GM12878 (cell line): ENCODE measurements around the gene LTA. TPM values are rescaled to one million over a fixed set of nuclear protein-coding genes. Genes with fewer than 3 reads are reported as not detected.

Source experiments
- CHD4 ChIP-seq: fragments of 200-600 bp; sonication (generic); IDR thresholded peaks from 2 replicates; pipeline ENCODE4 v1.6.1; 2016; ENCODE audit warnings: mild to moderate bottlenecking
- NR2C2 ChIP-seq: IDR thresholded peaks from 2 replicates; pipeline ENCODE4 v1.6.1; 2011; ENCODE audit warnings: borderline replicate concordance, low read depth; ENCODE audit not compliant: control insufficient read depth, insufficient read length
- POLR2A ChIP-seq: IDR thresholded peaks from 2 replicates; pipeline ENCODE4 v1.6.1; 2011; ENCODE audit warnings: low read depth, mild to moderate bottlenecking, low read length
- RCOR1 ChIP-seq: conservative IDR thresholded peaks from 2 replicates; pipeline ENCODE4 v1.6.1; 2012; ENCODE audit warnings: low read depth, low read length, improper control_type of control experiment
- RELB ChIP-seq: fragments of 450-650 bp; IDR thresholded peaks from 2 replicates; pipeline ENCODE4 v1.6.1; 2017; ENCODE audit warnings: low read depth, mild to moderate bottlenecking, moderate library complexity
- ZNF207 ChIP-seq: fragments of 450-650 bp; IDR thresholded peaks from 2 replicates; pipeline ENCODE4 v1.6.1; 2014; ENCODE audit warnings: antibody characterized with exemption, mild to moderate bottlenecking, borderline replicate concordance
- ZNF24 ChIP-seq: fragments of 450-650 bp; IDR thresholded peaks from 2 replicates; pipeline ENCODE4 v1.6.1; 2017; ENCODE audit warnings: antibody characterized with exemption, mild to moderate bottlenecking
- polyA plus RNA-seq, 11 experiments: library from polyadenylated mRNA; depleted of rRNA in 4 of 11; unstranded in 6 of 11; stranded (reverse) in 5 of 11; fragments of >200 nt; fragmentation: Nextera tagmentation in 4 of 11; fragmentation: Illumina TruSeq in 1 of 11; extraction: Ambion mirVana in 4 of 11; extraction: Trizol in 1 of 11; gene quantifications; 1 replicate in 1 of 11; 2 replicates in 10 of 11; pipeline versions ENCODE4 v1.2.1 to v1.2.3, GENCODE V29; 2011 to 2016; ENCODE audit warnings: inconsistent platforms in 2 of 11, missing spikeins in 2 of 11, low read depth in 1 of 11
- total RNA-seq, 4 experiments: library from RNA; depleted of rRNA in 3 of 4; stranded (reverse); fragments of >200 nt in 3 of 4; fragmentation: Illumina TruSeq in 1 of 4; extraction: Trizol in 1 of 4; gene quantifications; 2 replicates each; pipeline versions ENCODE4 v1.2.1 to v1.2.3, GENCODE V29; 2013 to 2021
- TF ChIP-seq, protein P1 (sequence below): IDR thresholded peaks from 2 replicates; pipeline ENCODE4 v1.6.1; 2012; ENCODE audit warnings: improper control_type of control experiment, low read depth, low read length; ENCODE audit not compliant: insufficient replicate concordance

LTA gene
- total and polyA plus RNA-seq, 10 of the 15 experiments (the other 5 are each of a cell fraction or from before 2014, with no cell fraction given): 27.5 to 100 (median 75.1) TPM

DNA sequence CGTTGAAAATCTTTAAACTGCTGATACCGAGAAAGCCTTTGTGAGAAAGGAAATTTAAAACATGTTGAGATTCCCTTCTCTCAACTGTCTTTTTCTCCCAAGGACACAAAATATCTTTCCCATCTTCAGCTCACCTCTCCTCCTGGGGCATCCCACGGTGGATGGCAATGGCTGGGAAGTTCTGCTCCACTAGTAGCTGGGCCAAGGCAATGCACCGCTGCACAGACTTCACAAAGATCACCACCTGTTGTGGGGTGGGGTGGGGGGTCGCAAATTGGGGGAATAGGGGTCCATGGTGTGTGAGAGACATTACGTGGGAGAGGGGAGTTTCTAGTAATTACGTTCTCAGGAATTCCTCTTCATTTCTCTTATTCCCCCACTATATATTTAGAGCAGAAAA, 40.9 kb upstream of the LTA start (continued):
- TF ChIP-seq, protein P1, sequence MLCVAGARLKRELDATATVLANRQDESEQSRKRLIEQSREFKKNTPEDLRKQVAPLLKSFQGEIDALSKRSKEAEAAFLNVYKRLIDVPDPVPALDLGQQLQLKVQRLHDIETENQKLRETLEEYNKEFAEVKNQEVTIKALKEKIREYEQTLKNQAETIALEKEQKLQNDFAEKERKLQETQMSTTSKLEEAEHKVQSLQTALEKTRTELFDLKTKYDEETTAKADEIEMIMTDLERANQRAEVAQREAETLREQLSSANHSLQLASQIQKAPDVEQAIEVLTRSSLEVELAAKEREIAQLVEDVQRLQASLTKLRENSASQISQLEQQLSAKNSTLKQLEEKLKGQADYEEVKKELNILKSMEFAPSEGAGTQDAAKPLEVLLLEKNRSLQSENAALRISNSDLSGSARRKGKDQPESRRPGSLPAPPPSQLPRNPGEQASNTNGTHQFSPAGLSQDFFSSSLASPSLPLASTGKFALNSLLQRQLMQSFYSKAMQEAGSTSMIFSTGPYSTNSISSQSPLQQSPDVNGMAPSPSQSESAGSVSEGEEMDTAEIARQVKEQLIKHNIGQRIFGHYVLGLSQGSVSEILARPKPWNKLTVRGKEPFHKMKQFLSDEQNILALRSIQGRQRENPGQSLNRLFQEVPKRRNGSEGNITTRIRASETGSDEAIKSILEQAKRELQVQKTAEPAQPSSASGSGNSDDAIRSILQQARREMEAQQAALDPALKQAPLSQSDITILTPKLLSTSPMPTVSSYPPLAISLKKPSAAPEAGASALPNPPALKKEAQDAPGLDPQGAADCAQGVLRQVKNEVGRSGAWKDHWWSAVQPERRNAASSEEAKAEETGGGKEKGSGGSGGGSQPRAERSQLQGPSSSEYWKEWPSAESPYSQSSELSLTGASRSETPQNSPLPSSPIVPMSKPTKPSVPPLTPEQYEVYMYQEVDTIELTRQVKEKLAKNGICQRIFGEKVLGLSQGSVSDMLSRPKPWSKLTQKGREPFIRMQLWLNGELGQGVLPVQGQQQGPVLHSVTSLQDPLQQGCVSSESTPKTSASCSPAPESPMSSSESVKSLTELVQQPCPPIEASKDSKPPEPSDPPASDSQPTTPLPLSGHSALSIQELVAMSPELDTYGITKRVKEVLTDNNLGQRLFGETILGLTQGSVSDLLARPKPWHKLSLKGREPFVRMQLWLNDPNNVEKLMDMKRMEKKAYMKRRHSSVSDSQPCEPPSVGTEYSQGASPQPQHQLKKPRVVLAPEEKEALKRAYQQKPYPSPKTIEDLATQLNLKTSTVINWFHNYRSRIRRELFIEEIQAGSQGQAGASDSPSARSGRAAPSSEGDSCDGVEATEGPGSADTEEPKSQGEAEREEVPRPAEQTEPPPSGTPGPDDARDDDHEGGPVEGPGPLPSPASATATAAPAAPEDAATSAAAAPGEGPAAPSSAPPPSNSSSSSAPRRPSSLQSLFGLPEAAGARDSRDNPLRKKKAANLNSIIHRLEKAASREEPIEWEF: no peak
- TF ChIP-seq CHD4 (no peak), ZNF207 (no peak), RCOR1 (no peak), ZNF24 (no peak), POLR2A (no peak), NR2C2 (no peak), RELB (no peak)
